ENCODE measurements around the gene MPZ. TPM values are rescaled to one million over a fixed set of nuclear protein-coding genes. Genes with fewer than 3 reads are reported as not detected.
A peak's percentile ranks its signal among the peaks of the same experiment; 100 is the strongest.
"Not testable (repeated sequence)": the region's sequence is repeated elsewhere in the genome, so short reads cannot be mapped to it uniquely, and the experiment has no call there.

The MPZ gene
- total RNA-seq, 1 donor: 2.6 TPM

DNA sequence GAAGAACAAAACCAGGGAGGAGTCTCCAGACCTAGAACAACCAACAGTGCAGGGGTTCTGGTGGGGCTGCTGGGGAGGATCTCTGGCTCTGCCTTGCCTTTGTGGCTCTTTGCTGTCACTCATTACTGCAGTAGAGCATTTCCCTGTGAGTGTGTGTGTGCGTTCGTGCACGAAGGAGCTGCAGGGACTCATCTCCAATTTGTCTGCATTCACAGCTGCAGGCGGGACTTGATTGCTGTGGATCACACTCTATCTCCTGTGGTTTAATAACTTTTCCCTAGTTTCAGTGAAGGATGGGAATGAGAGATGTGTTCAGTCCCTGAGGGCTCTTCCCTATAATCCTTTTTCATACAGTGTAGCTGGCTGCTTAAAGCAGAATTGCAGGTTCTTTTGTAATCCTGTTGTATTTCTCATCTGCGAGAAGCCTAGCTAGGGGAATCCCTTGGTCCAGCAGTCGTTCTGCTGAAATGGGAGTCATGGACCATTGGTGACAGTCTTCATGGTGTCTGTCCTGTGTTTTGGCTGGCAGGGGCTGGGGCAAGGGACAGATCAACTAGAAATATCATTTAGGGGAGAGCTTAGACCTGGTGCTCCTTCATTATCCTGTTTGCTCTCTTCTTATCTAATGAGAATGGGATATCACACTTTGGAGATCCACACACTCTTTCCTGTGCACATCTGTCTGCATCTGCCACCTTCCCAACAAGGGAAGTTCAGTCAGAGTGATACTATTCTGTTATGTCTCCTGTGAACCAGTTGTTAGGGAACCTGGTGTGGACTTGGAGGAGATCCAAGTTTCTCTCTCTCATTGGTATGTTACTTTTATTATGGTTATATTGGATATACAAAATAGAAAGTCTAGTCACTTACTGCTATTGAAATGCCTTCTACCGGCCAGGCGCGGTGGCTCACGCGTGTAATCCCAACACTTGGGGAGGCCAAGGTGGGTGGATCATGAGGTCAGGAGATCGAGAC, 48.2 kb downstream of the MPZ start:
- no peak for DNase-seq (ENCODE audit: low read depth)
- TF ChIP-seq, protein P1, sequence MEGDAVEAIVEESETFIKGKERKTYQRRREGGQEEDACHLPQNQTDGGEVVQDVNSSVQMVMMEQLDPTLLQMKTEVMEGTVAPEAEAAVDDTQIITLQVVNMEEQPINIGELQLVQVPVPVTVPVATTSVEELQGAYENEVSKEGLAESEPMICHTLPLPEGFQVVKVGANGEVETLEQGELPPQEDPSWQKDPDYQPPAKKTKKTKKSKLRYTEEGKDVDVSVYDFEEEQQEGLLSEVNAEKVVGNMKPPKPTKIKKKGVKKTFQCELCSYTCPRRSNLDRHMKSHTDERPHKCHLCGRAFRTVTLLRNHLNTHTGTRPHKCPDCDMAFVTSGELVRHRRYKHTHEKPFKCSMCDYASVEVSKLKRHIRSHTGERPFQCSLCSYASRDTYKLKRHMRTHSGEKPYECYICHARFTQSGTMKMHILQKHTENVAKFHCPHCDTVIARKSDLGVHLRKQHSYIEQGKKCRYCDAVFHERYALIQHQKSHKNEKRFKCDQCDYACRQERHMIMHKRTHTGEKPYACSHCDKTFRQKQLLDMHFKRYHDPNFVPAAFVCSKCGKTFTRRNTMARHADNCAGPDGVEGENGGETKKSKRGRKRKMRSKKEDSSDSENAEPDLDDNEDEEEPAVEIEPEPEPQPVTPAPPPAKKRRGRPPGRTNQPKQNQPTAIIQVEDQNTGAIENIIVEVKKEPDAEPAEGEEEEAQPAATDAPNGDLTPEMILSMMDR (IDR thresholded peaks at IDR 0.05; ENCODE audit: insufficient read depth, low read depth, low read length): no peak
- no peak overlapping the region for H3K4me3 ChIP-seq (ENCODE audit: low read depth, low read length)

DNA sequence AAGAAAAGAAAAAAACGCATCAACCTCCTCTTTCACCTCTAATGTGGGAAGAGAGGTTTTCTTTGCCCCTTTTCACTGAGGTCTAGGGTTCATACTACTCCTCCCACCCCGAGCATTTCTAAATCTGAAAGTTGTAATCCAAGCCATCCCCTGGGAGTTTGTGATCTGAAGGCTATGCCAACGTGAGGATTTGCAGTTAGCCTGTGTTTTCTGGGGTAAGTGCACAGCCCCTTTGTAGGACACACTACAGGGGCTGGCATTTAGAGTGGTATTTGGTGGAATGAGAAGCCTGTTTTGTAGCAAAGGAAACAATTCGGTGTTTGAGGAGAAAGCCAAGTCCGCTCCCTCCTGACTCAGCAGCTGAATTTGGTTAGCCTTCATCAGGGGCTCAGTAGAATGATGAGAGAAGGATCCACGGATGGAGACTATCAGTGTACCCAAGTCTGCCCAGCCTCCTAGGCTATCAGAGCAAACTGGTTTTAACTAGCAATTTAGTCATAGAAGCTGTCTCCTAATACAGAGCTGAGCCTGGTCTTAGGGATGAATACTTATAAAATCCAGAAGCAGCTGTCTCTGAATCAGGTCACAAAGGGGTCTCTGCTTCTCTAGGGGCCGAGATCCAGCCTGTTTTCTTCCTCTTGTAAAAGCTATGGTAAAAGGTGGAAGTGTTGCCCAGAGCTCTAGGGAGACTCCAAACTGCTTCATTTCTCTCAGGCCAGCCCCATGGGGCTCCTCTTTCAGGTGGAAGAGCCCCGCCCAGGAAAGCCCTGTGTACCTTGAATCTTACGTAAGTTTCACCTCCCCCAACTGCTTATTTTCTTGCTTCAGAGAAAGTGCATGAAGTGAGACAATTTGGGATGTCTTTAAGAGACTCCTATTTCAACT, 49.1 kb downstream of the MPZ start:
- DNase-seq (ENCODE audit: low read depth): no peak
- TF ChIP-seq, protein P1 (IDR thresholded peaks at IDR 0.05; ENCODE audit: insufficient read depth, low read depth, low read length): no peak
- no peak overlapping the region for H3K4me3 ChIP-seq (ENCODE audit: low read depth, low read length)

DNA sequence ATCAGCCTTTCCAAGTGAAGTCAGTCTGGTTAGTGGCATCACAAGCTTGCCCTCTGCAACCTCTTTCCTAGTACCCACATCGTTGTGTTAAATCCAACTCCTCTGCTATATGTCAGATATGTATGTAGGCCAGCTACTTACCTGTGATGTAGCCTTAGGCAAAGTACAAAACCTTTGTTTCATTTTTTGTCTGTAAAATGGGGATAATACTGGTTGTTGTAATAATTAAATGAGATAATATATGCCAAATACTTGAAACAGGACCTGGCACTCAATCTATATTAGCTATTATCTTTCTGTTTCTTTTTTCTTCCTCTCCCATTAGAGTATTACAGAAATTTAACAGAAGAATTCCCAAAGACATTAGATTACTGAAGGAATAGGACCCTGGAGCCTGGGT, 50.0 kb downstream of the MPZ start:
- no peak overlapping the region for H3K4me3 ChIP-seq (ENCODE audit: low read depth, low read length)
- TF ChIP-seq, protein P1 (IDR thresholded peaks at IDR 0.05; ENCODE audit: insufficient read depth, low read depth, low read length): no peak
- DNase-seq (ENCODE audit: low read depth): no peak

DNA sequence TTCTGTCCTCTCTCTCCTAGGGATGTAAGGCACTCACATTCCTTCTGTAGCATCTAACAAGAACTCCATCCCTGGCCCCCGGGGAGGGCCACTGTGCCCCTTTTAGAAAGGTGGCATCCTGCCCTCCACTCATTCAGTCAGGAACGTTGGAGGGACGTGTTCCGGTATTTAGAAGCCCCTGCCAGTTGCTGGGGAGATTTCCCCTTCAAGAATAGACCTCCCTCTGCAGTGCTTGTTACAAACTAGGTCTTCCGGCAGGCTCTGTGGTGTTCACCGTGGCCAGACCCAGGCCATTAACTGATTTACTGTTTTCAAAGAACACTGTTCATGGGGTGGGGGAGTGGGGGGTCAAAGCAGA, 50.4 kb downstream of the MPZ start:
- TF ChIP-seq, protein P1 (IDR thresholded peaks at IDR 0.05; ENCODE audit: insufficient read depth, low read depth, low read length): no peak
- H3K4me3 ChIP-seq (ENCODE audit: low read depth, low read length): no peak overlapping the region
- DNase-seq (ENCODE audit: low read depth): no peak

DNA sequence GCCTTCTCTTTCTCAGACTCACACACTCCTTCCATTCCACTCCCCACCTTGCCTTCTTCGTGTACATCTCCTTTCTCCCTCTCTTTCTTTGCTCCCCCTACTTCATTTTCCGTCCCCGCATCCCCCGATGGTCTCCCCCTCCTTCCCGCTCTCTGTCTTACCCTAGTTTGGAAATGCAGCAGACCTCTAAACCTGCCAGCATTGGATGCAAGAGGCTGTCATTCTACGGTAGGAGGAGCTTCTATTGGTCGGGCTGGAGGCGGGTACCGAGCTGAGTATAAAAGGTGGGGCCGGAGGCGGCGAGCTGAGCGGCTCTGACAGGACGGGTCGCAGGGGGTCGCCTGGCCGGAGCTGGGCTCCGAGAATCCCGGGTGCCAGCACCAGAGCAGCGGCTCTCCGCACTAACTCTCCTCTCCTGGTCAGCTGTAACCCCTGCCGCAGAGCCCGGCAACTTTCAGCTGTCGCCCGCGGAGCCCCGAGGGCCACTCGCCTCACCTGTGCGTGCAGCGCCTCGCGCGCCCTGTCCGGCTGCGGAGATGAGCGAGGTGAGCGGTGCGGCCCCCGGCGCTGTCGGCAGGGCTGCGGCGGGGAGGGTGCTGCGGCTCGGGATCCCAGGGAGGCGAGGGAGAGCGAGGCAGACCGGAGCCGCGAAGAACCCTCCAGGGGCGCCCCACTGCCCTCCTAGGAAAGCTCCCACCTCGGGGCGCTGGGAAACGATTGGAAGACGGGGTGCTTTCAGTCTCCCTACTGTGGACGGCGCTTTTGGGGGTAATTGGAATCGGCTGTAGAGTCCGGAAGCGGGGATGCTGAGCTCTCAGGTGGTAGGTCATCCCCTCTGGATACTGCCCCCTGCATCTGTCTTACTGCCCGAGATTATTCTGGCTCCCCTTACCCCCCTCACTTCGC, 51.1 kb downstream of the MPZ start, which contains the start of gene PCP4L1:
PCP4L1 (plus strand) TSS at position 307 of the 906 bp plus-strand sequence; CDS start at position 537, 230 bp downstream.
- TF ChIP-seq, protein P1 (IDR thresholded peaks at IDR 0.05; ENCODE audit: insufficient read depth, low read depth, low read length): no peak
- H3K4me3 ChIP-seq (ENCODE audit: low read depth, low read length): peak within 1 kb of the TSS; percentile 40
- peak; percentile 20 for DNase-seq (ENCODE audit: low read depth)

DNA sequence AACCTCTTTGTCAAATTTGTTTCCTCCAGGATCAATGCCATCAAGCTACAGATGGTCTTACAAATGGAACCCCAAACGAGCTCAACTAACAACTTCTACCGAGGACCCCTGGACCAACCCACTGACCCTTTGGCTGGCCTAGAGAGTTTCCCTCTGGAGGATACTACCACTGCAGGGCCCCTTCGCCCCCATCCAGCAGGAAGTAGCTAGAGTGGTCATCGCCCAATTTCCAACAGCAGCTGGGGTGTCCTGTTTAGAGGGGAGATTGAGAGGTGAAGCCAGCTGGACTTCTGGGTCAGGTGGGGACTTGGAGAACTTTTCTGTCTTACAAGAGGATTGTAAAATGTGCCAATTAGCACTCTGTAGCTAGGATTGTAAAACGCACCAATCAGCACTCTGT, 52.7 kb downstream of the MPZ start:
- not testable (repeated sequence) for H3K4me3 ChIP-seq (ENCODE audit: low read depth, low read length); DNase-seq (ENCODE audit: low read depth)

DNA sequence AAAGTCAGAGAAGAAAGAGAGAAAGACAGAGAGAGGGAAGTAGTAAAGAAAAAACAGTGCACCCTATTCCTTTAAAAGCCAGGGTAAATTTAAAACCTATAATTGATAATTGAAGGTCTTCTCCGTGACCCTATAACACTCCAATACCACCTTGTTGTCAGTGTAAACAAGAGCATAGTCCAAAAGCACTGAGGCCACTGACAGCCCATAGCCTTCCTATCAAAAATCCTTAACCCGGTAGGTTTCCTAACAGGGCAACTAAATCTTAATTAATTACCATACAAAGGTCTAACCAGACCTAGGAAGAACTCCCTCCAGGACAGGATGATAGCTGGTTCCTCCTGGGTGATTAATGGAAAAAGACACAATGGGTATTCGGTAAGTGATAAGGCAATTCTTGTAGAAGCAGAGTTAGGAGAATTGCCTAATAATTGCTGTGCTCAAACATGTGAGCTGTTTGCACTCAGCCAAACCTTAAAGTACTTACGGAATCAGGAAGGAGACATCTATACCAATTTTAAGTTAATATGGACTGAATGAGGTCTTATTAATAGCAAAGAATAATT, 53.7 kb downstream of the MPZ start:
- not testable (repeated sequence) for H3K4me3 ChIP-seq (ENCODE audit: low read depth, low read length); DNase-seq (ENCODE audit: low read depth)

DNA sequence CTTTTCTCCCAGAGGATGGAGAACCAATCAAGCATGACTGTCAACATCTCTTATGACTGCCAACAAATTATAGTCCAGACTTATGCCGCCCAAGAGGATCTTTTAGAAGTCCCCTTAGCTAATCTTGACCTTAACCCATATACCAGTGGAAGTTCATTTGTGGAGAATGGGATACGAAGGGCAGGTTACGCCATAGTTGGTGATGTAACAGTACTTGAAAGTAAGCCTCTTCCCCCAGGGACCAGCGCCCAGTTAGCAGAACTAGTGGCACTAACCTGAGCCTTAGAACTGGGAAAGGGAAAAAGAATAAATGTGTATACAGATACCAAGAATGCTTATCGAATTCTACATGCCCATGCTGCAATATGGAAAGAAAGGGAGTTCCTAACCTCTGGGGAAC, 54.5 kb downstream of the MPZ start:
- H3K4me3 ChIP-seq (ENCODE audit: low read depth, low read length); DNase-seq (ENCODE audit: low read depth): not testable (repeated sequence)
